DOHH2 (cell line): ENCODE results near the gene SIK1.
"Not testable (repeated sequence)": the region's sequence is repeated elsewhere in the genome, so short reads cannot be mapped to it uniquely, and the experiment has no call there.

Source experiments
- CTCF ChIP-seq: fragments of 200-600 bp; sonication (generic); IDR thresholded peaks from one replicate; pipeline ENCODE4 v1.5.1; 2014; ENCODE audit warnings: antibody characterized with exemption, mild to moderate bottlenecking, low read depth, low read length; ENCODE audit not compliant: poor library complexity, severe bottlenecking
- EZH2phosphoT487 ChIP-seq: fragments of 200-600 bp; sonication (generic); IDR thresholded peaks from 2 replicates; pipeline ENCODE4 v1.6.1; 2017; ENCODE audit warnings: borderline replicate concordance, mild to moderate bottlenecking, antibody characterized with exemption, low read length, moderate library complexity, mixed read lengths

DNA sequence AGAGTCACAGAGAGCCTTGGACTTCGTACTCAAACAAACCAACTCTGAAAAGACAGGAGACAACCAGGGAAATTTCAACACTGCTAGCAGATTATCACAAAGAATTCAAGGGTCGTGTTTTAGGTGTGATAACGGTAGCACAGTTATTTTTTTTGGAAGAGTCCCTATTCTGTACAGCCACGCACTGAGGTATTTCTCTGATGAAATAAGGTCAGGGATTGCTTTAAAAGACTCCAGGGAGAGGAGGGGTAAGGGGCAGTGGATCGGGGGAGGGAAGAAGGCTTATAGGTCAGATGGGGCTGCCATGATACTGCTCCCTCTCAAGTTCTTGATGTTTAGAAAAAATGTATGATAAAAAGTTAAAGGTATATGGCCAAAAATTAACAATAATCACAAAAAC, 38.2 kb upstream of the SIK1 start:
- not testable (repeated sequence) for TF ChIP-seq CTCF, EZH2phosphoT487
